ENCODE measurements around the gene CMTM3.
"Not testable (repeated sequence)": the region's sequence is repeated elsewhere in the genome, so short reads cannot be mapped to it uniquely, and the experiment has no call there.

Gene CMTM3

DNA sequence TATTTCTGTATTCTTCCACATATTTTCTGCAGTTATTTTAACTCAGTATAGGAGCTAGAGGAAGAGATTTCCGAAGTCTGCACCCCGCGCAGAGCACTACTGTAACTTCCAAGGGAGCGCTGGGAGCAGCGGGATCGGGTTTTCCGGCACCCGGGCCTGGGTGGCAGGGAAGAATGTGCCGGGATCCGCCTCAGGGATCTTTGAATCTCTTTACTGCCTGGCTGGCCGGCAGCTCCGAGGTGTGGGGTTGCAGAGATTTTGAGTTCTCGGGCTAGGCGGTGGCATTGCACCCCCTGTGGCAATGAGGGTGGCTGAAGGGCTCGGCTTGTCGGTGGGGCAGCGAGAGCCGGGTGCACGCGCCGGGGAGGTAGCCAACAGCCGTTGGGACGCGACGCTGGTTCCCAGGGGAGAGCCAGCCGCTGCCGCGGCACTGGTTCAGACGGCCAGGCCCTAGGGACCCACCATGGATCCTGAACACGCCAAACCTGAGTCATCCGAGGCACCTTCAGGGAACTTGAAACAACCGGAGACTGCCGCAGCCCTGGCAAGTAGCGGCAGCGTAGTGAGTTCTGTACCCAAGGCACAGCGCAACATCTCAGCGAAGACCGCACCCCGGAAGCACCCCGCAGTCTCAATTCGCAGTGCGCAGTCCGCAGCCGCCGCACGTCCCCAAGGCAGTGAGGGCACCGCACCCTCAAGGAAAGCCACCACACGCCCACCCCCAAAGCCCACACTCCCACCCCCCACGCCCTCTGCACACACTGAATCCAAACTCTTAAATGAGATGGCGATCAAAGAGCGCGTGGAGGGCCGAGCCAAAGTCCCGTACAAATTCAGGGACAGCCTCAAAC, 38.2 kb upstream of the CMTM3 start, which contains the start of gene CMTM1:
Gene CMTM1, plus strand, starts transcription at position 389 of the 851 bp plus-strand sequence. Its CDS starts 75 bp downstream, at position 464.
- H3K27me3 ChIP-seq (ENCODE audit: insufficient read depth, low read length), result no peaks in the 10 kb centered on the region
- no peak within 1 kb of the TSS for H3K4me2 ChIP-seq (ENCODE audit: low read length)
- TF ChIP-seq EZH2 (IDR thresholded peaks at IDR 0.05; ENCODE audit: borderline replicate concordance, low read length) (no peak), CTCF (IDR thresholded peaks at IDR 0.05; ENCODE audit: low read length) (no peak)
- no peaks in the 10 kb centered on the region for H3K4me1 ChIP-seq (ENCODE audit: insufficient read depth, low read length, severe bottlenecking)
- H3K9me2 ChIP-seq (ENCODE audit: low read depth, low read length), result no peaks in the 10 kb centered on the region
- H3K9ac ChIP-seq (ENCODE audit: low read length), result no peak within 1 kb of the TSS
- peaks cover 51% of the 10 kb centered on the region for H3K36me3 ChIP-seq (ENCODE audit: insufficient read depth, low read length)
- H3K9me3 ChIP-seq (ENCODE audit: low read length), result no peaks in the 10 kb centered on the region
- no peaks in the 10 kb centered on the region for H4K20me1 ChIP-seq (ENCODE audit: insufficient read depth, low read length)
- H3K4me3 ChIP-seq (ENCODE audit: low read depth, low read length, poor library complexity, severe bottlenecking), result no peak within 1 kb of the TSS
- H3F3A ChIP-seq (ENCODE audit: insufficient read depth, low read length), result no peaks in the 10 kb centered on the region
- no peak within 1 kb of the TSS for H2AFZ ChIP-seq (ENCODE audit: low read length)
- no peak within 1 kb of the TSS for H3K27ac ChIP-seq (ENCODE audit: low read depth, low read length, poor library complexity, severe bottlenecking)
- no peaks in the 10 kb centered on the region for H3K79me2 ChIP-seq (ENCODE audit: insufficient read depth, low read length)

DNA sequence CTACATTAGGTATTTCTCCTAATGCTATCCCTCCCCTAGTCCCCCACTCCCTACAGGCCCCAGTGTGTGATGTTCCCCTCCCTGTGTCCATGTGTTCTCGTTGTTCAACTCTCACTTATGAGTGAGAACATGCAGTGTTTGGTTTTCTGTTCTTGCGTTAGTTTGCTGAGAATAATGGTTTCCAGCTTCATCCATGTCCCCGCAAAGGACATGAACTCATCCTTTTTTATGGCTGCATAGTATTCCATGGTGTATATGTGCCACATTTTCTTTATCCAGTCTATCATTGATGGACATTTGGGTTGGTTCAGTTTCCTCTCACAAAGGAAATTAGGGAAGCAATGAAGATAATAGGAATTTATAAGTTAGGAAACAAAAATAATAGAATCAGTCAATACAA, 37.2 kb upstream of the CMTM3 start:
- not testable (repeated sequence) for H3K9ac ChIP-seq (ENCODE audit: low read length); H3K4me2 ChIP-seq (ENCODE audit: low read length); H3K4me3 ChIP-seq (ENCODE audit: low read depth, low read length, poor library complexity, severe bottlenecking); H3K9me2 ChIP-seq (ENCODE audit: low read depth, low read length); H2AFZ ChIP-seq (ENCODE audit: low read length); H3K4me1 ChIP-seq (ENCODE audit: insufficient read depth, low read length, severe bottlenecking); H3K79me2 ChIP-seq (ENCODE audit: insufficient read depth, low read length); H3K27ac ChIP-seq (ENCODE audit: low read depth, low read length, poor library complexity, severe bottlenecking); H3K27me3 ChIP-seq (ENCODE audit: insufficient read depth, low read length); H3F3A ChIP-seq (ENCODE audit: insufficient read depth, low read length); H4K20me1 ChIP-seq (ENCODE audit: insufficient read depth, low read length); H3K9me3 ChIP-seq (ENCODE audit: low read length)
- peaks cover 44% of the 10 kb centered on the region for H3K36me3 ChIP-seq (ENCODE audit: insufficient read depth, low read length)

- peaks cover 39% of the 10 kb centered on the region for H3K36me3 ChIP-seq (ENCODE audit: insufficient read depth, low read length)
- no peaks in the 10 kb centered on the region for H3K9me3 ChIP-seq (ENCODE audit: low read length)
- H3F3A ChIP-seq (ENCODE audit: insufficient read depth, low read length), result no peaks in the 10 kb centered on the region
- H3K27ac ChIP-seq (ENCODE audit: low read depth, low read length, poor library complexity, severe bottlenecking), result no peak overlapping the region
- no peak overlapping the region for H2AFZ ChIP-seq (ENCODE audit: low read length)
- no peak for TF ChIP-seq EZH2 (IDR thresholded peaks at IDR 0.05; ENCODE audit: borderline replicate concordance, low read length)
- TF ChIP-seq CTCF (IDR thresholded peaks at IDR 0.05; ENCODE audit: low read length), result no peak
- H3K27me3 ChIP-seq (ENCODE audit: insufficient read depth, low read length), result no peaks in the 10 kb centered on the region
- H3K79me2 ChIP-seq (ENCODE audit: insufficient read depth, low read length), result no peaks in the 10 kb centered on the region
- no peaks in the 10 kb centered on the region for H3K9me2 ChIP-seq (ENCODE audit: low read depth, low read length)
- H3K4me2 ChIP-seq (ENCODE audit: low read length), result no peak overlapping the region
- H3K9ac ChIP-seq (ENCODE audit: low read length), result no peak overlapping the region
- H3K4me1 ChIP-seq (ENCODE audit: insufficient read depth, low read length, severe bottlenecking), result no peaks in the 10 kb centered on the region
- H4K20me1 ChIP-seq (ENCODE audit: insufficient read depth, low read length), result no peaks in the 10 kb centered on the region
- H3K4me3 ChIP-seq (ENCODE audit: low read depth, low read length, poor library complexity, severe bottlenecking), result no peak overlapping the region
Observed at GRCh38 chr16:66568355-66568754, 36.1 kb upstream of the CMTM3 start.

- H3K4me2 ChIP-seq (ENCODE audit: low read length), result no peak overlapping the region
- H3K9me2 ChIP-seq (ENCODE audit: low read depth, low read length), result no peaks in the 10 kb centered on the region
- H3K79me2 ChIP-seq (ENCODE audit: insufficient read depth, low read length), result no peaks in the 10 kb centered on the region
- no peaks in the 10 kb centered on the region for H3F3A ChIP-seq (ENCODE audit: insufficient read depth, low read length)
- H2AFZ ChIP-seq (ENCODE audit: low read length), result no peak overlapping the region
- H3K4me3 ChIP-seq (ENCODE audit: low read depth, low read length, poor library complexity, severe bottlenecking), result no peak overlapping the region
- no peaks in the 10 kb centered on the region for H3K9me3 ChIP-seq (ENCODE audit: low read length)
- no peak for TF ChIP-seq EZH2 (IDR thresholded peaks at IDR 0.05; ENCODE audit: borderline replicate concordance, low read length)
- TF ChIP-seq CTCF (IDR thresholded peaks at IDR 0.05; ENCODE audit: low read length), result no peak
- H4K20me1 ChIP-seq (ENCODE audit: insufficient read depth, low read length), result no peaks in the 10 kb centered on the region
- no peak overlapping the region for H3K9ac ChIP-seq (ENCODE audit: low read length)
- H3K27me3 ChIP-seq (ENCODE audit: insufficient read depth, low read length), result no peaks in the 10 kb centered on the region
- H3K4me1 ChIP-seq (ENCODE audit: insufficient read depth, low read length, severe bottlenecking), result no peaks in the 10 kb centered on the region
- H3K36me3 ChIP-seq (ENCODE audit: insufficient read depth, low read length), result peaks cover 32% of the 10 kb centered on the region
- no peak overlapping the region for H3K27ac ChIP-seq (ENCODE audit: low read depth, low read length, poor library complexity, severe bottlenecking)
Observed at GRCh38 chr16:66569131-66569530, 35.4 kb upstream of the CMTM3 start.

Data from OCI-LY1 (cell line).